GM21367 (cell line): ENCODE results near the gene ZNF697.

Source experiments
- ATAC-seq: cut with Tn5 transposase; IDR thresholded peaks from one replicate; pipeline ENCODE4 v1.9.1; 2021; ENCODE audit not compliant: unreplicated experiment

ZNF697 gene

DNA sequence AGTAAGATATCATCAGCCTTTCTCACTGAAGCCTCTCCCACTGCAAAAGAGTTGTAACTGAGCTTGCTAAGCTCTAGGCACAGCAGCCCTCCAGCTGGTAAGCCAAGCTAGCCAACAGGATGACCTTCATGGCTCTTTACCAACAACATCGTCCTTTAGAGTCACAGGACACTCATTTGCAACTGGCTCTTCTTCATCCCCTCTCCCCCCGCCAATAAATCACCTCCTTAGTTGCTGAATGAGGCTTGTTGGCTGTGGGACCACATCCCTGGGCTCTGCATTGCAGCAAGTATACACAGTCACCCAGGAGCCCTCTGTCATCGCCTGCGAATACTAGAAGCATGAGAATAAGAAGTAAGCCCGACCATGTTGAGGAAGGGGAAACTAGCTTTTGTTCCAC, 16.0 kb upstream of the ZNF697 start:
- ATAC-seq: no peak

GRCh38 chr1:119662034-119662437, 14.0 kb upstream of the ZNF697 start:
- peak; percentile 68 for ATAC-seq

- ATAC-seq: no peak
These were observed 12.4 kb upstream of the ZNF697 start for GRCh38 chr1:119660253-119661083.

GRCh38 chr1:119659628-119660027, 11.6 kb upstream of the ZNF697 start:
- ATAC-seq: no peak

DNA sequence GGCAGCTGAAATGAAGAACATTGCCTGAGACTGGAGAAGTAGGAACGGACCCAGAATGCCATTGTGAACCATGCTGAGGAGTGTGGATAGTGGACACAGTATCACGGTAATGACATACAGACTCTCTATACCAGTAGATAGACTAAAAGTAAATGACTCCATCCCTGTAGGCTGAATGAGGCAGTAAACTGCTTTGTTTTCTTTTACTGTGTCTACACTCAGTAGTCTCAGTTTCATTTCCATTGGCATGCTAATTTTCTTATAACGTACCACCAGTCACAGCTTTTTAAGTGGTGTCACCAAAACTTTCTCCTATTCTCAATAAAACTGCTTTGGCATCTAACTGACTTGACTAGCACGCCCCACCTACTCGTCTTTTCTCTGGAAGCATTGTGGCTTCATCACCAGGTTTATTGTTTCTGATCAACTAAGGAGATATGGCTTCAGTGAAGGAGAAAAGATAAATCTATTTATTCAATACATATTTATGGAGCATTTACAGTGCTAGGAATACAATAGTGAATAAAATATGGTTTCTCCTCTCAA, 8.4 kb upstream of the ZNF697 start:
- peak; percentile 66 for ATAC-seq

DNA sequence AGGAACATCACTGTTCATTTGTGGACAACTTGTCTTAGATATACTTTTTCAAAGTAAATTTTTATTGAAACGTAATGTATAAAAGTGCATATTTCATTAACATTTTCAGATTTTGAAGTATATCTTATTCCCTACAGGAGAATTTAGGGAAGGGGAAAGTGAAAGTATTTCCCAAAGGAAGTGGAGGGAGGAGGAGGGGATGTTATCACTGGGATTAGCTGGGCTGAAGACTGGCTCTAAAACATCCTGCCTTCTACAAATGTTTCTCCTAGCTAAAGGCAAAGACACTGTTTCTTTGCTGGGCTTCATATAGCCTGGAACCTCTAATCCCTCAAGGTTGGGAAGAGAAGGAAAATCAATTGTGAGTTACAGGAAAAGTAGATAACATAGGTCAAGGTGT, 7.1 kb upstream of the ZNF697 start:
- no peak for ATAC-seq

DNA sequence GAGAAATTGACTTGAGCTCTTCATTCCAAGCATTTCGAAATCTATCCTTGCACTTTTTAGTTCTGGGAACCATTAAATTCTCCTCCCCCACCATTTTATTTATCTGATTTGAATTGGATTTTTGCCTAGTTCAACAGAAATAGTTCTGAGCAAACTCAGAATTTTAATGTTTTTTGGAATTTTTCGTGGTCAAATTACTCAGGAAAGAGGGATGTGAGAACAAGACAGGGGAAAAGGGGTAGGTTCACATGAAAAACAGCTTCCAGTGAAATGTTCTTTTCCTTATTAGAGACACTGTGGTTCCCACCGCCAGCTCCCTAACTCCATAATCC, 5.7 kb upstream of the ZNF697 start:
- ATAC-seq: no peak

GRCh38 chr1:119653135-119653838, 5.2 kb upstream of the ZNF697 start:
- ATAC-seq: no peak

GRCh38 chr1:119652587-119652986, 4.5 kb upstream of the ZNF697 start:
- ATAC-seq: no peak

DNA sequence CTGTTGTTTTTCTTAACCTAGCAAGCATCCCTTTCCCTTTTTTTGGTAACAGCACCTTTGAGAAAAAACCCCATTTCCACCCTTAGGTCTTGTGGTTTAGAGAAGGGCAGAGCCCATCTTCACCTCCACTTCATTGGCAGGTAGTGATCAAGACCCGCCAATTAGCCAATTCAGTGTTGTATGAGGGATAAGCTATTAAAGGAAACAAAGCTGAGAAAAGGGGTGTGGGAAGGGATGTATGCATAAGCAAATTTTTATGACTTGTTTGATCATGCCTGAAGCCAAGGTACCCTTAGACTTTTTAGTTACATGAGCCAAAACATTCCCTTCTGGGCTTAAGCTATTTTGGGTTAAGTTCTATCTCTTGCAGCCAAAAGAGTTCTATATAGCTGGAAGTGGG, 3.6 kb upstream of the ZNF697 start:
- no peak for ATAC-seq

DNA sequence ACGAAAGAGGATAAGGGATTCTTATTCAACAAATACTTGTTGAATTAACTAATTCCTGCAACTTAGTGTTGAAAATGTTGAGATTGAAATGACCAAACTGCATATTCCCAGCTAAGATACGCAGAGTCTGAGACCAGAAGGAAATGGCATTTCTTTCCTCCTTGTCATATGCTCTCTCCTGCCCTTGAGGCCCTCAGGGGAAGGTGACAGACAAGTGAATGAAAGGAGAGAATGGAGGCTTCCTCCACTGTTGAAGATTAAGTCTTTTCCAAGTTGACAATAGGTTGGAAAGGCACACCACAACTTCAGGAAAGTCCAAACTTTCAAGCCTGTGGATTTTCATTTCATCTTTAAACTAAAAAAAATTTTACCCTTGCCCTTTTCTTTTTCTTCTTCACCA, 3.1 kb upstream of the ZNF697 start:
- no peak for ATAC-seq

DNA sequence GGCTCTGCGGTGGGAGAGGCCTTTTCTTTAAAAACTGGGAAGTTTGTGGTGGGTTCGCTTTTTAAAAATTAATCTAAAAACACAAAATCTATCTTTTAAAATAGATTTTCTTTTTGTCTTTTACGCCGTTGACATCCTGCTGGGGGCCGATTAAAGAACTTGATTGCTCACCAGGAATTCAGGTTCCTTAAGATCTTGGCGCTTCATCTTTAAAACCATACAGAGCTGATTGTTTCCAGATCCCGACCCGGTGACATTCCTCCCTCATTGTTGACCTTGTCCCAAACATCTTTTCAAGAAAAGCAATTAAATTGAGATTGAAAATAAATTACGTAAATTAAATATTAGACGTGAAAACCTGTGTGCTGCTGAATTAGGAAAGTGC, 546 bp upstream of the ZNF697 start:
- ATAC-seq: no peak

DNA sequence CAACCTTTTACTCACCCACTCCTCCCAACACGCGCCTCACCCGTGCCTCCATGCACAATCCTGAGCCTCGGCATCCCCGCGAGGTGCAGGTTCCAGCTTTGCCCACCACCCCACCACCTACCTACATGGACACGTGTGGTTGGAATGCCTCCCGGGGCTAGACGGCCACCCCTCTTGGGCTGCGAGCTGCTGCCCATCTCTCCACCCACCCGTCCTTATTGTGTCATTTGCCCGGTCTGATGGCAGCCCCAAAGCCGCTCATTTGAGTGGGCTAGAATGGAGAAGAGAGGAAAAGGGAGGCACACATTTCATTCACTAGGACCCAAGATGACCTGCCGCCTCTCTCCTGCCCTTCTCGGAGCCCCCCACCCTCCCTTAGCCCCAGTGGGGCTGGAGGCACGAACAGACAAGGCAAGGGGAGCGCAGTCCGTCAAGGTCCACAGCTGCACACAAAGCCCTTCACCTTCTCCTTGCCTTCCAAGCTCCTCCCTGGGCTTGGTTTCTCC, 785 bp downstream of the ZNF697 start:
- no peak for ATAC-seq

DNA sequence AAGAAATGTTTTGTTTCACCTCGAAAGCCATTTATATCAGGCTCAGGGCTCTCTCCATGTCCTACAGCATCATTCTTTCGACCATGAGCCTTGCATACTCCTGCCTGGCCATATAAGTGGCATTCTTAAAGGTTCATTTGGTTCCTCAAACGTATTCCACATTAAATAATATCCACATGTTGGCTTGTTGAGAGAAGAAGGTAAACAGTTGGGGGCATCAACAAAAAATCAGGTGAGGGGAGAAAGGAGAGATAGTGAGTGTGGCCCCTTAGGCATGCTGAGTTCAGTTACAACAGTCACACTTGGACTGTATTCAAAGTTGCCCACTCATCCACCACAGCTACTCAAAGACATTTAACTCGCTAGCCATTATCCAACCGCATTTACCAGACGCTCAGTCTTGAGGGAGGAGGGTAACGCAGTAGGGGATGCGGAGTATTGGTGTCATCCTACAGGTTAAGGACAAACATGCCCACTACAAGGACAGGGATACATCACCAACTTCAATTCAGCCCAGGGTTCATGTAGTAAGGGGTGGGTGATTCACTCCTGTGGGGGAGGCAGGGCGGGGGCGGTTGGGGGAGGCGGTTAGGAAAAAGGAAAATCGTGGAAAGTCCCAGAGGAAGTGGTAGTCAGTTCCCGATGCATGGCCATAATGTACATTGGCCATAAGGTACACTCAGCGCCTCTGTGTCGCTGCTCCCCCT, 1.4 kb downstream of the ZNF697 start:
- ATAC-seq: no peak

DNA sequence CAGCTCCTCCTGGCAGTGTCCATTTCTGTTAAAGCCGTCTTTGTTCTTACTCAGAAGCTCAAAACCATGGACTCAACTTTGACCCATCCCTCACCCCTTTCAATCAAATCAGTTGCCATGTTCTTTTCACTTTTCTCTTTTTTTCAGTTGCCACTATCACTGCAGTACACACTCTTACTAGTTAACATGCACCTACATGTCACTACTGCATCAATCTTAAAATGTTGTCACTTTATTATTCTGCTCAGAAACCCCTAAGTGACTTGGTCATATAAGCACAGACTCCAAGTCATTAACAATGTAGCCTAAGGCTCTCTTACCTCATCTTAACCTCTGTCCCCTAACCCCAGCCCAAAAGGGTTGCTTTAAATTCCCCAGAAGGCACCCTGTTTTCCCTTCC, 9.0 kb downstream of the ZNF697 start:
- ATAC-seq: no peak

- ATAC-seq: no peak
These were observed 10.4 kb downstream of the ZNF697 start for GRCh38 chr1:119637710-119638109.

DNA sequence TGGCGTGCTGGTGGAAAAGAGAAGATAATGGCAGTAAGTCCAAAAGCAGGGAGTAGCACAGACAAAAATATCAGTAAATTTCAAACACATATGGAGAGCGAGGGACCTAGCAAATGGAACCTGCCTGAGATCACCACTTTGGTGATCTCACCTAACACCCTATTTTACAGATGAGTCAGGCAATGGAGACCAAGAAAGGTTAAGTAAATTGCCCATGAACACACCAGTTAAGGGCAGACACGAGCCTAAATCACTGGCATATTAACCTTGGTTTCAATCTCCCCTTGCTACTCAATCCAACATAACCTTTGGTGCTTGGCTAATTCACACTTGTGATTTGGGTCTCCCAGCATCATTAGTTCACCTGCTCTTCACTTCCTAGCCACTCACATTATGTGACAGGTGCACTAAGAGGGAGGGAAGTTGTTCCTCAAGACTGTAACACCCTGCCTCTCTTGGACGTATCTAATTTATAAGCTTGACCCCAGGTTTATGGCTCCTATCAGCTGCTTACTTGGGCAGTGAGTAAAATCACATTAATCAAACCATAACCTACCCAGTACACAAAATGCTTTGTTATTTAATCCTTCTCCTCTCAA, 11.5 kb downstream of the ZNF697 start:
- ATAC-seq: no peak

DNA sequence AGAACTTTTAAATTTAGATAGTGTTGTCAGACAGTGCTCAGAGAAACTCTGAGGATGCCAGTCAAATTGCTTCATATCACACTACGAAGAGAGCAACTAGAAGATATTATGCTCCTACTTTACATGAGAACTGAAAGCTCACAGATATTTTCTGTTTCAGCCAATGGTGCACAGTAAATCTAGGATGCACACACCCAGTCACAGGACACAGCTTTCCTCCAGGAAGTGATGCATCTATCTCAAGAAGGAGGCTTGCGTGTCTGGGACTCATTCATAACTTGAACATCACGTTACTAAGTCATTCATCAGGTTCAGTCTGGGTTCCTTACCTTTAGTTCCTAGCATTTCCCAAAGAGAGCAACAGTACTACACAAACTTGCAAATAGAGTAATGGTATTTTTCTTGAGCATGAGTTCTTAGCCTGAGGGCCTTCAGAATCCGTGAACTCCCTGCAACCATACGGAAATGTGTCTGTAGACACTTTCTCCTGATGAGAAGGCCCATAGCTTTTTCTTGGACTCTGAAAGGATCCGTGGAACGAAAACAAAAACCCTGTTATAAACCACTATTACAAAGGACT, 12.2 kb downstream of the ZNF697 start:
- peak; percentile 45 for ATAC-seq

DNA sequence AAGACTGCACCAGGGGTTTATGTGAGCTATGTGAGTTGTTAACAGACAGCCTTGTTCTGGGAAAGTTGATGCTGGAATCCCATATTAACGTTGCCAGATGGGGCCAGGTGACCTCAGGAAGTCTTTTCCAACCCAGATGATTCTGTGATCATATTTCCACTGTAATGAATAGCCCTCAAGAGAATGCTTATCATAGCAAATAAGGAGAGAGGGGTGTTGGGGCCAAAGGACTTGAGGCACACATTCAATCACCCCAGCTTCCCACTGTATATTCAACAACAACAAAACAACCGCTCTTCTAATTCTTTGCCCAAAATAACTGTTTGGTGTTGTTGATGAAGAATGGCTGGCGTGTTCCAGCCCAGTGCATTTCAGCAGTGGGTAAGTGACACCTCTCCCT, 14.1 kb downstream of the ZNF697 start:
- no peak for ATAC-seq

DNA sequence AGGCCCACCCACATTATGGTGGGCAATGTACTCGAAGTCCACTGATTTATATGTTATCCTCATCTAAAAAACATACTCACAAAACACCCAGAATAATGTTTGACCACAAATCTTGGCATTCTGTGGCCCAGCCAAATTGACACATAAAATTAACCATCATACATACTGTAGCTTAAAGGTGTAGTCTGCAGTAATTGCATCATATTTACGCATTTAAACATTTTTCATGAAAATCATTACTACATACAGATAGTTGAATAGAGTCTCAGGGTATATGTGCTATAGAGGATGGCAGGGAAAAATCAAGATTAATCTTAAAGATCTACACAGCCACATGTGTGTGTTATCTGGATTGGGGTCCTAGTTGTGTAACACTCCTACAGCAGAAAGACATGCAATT, 14.5 kb downstream of the ZNF697 start:
- ATAC-seq: no peak

- ATAC-seq: no peak
These were observed 15.2 kb downstream of the ZNF697 start for GRCh38 chr1:119632841-119633240.
